ENCODE measurements around the gene RHBDD1.

Gene RHBDD1

DNA sequence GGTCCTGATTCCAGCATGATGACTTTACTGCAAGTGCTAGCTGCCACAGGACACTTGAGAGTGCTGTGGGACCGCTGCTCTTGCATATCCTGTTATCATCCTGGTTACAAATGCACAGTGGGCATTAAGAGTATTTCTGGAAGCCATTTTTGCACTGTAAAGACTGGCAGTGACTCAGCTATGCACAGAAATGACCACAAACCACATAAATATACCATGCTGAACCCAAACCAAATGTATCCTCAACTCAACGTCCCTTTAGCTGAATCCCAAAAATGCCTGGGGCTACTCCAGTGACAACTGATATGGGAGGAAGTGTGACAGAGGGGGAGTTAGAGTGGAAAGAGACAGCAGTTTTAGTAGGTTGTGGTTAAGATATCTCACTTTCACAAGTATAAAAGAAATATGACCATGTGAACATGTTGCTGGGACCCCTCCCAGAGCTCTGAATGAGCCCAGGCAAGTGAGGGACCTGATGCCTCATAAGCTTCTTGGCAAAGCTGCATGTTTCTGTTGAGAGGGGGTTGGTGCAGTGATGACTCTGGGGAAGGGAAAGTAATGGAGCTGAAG, 37.3 kb downstream of the RHBDD1 start:
- Histone ChIP-seq H3K27me3 (ENCODE audit: insufficient read depth, low read length) (no peaks in the 10 kb centered on the region), H3K9ac (ENCODE audit: low read length) (no peak overlapping the region), H3K4me2 (ENCODE audit: low read length) (no peak overlapping the region), H3K9me2 (ENCODE audit: low read depth, low read length) (no peaks in the 10 kb centered on the region), H3K27ac (ENCODE audit: low read depth, low read length, poor library complexity, severe bottlenecking) (no peak overlapping the region), H3K4me3 (ENCODE audit: low read depth, low read length, poor library complexity, severe bottlenecking) (no peak overlapping the region), H2AFZ (ENCODE audit: low read length) (no peak overlapping the region), H3F3A (ENCODE audit: insufficient read depth, low read length) (no peaks in the 10 kb centered on the region), H3K79me2 (ENCODE audit: insufficient read depth, low read length) (no peaks in the 10 kb centered on the region), H3K36me3 (ENCODE audit: insufficient read depth, low read length) (peaks cover 34% of the 10 kb centered on the region), H3K4me1 (ENCODE audit: insufficient read depth, low read length, severe bottlenecking) (peaks cover 12% of the 10 kb centered on the region), H3K9me3 (ENCODE audit: low read length) (no peaks in the 10 kb centered on the region), H4K20me1 (ENCODE audit: insufficient read depth, low read length) (no peaks in the 10 kb centered on the region)
- TF ChIP-seq, protein P1, sequence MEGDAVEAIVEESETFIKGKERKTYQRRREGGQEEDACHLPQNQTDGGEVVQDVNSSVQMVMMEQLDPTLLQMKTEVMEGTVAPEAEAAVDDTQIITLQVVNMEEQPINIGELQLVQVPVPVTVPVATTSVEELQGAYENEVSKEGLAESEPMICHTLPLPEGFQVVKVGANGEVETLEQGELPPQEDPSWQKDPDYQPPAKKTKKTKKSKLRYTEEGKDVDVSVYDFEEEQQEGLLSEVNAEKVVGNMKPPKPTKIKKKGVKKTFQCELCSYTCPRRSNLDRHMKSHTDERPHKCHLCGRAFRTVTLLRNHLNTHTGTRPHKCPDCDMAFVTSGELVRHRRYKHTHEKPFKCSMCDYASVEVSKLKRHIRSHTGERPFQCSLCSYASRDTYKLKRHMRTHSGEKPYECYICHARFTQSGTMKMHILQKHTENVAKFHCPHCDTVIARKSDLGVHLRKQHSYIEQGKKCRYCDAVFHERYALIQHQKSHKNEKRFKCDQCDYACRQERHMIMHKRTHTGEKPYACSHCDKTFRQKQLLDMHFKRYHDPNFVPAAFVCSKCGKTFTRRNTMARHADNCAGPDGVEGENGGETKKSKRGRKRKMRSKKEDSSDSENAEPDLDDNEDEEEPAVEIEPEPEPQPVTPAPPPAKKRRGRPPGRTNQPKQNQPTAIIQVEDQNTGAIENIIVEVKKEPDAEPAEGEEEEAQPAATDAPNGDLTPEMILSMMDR (IDR thresholded peaks at IDR 0.05; ENCODE audit: low read length) = no peak
- TF ChIP-seq EZH2 (IDR thresholded peaks at IDR 0.05; ENCODE audit: borderline replicate concordance, low read length) = no peak

DNA sequence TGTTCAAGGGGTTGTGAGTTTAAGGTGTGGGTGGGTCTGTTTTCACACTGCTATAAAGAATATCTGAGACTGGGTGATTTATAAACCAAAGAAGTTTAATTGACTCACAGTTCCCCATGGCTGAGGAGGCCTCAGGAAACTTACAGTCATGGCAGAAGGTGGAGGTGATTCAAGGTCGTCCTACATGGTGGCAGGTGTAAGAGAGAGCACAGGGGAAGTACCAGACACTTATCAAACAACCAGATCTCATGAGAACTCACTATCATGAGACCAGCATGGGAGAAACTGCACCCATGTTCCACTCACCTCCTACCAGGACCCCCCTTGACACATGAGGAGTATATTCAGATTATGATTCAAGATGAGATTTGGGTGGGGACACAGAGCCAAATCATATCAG, 38.0 kb downstream of the RHBDD1 start:
- Histone ChIP-seq H3K9me3 (ENCODE audit: low read length) (no peaks in the 10 kb centered on the region), H3K27me3 (ENCODE audit: insufficient read depth, low read length) (no peaks in the 10 kb centered on the region), H3F3A (ENCODE audit: insufficient read depth, low read length) (no peaks in the 10 kb centered on the region), H3K4me3 (ENCODE audit: low read depth, low read length, poor library complexity, severe bottlenecking) (no peak overlapping the region), H3K4me1 (ENCODE audit: insufficient read depth, low read length, severe bottlenecking) (peaks cover 5% of the 10 kb centered on the region), H3K4me2 (ENCODE audit: low read length) (no peak overlapping the region), H3K79me2 (ENCODE audit: insufficient read depth, low read length) (no peaks in the 10 kb centered on the region), H4K20me1 (ENCODE audit: insufficient read depth, low read length) (no peaks in the 10 kb centered on the region), H3K27ac (ENCODE audit: low read depth, low read length, poor library complexity, severe bottlenecking) (no peak overlapping the region), H3K9me2 (ENCODE audit: low read depth, low read length) (no peaks in the 10 kb centered on the region), H3K36me3 (ENCODE audit: insufficient read depth, low read length) (peaks cover 33% of the 10 kb centered on the region), H2AFZ (ENCODE audit: low read length) (no peak overlapping the region), H3K9ac (ENCODE audit: low read length) (no peak overlapping the region)
- TF ChIP-seq, protein P1 (IDR thresholded peaks at IDR 0.05; ENCODE audit: low read length) = no peak
- TF ChIP-seq EZH2 (IDR thresholded peaks at IDR 0.05; ENCODE audit: borderline replicate concordance, low read length) = no peak

DNA sequence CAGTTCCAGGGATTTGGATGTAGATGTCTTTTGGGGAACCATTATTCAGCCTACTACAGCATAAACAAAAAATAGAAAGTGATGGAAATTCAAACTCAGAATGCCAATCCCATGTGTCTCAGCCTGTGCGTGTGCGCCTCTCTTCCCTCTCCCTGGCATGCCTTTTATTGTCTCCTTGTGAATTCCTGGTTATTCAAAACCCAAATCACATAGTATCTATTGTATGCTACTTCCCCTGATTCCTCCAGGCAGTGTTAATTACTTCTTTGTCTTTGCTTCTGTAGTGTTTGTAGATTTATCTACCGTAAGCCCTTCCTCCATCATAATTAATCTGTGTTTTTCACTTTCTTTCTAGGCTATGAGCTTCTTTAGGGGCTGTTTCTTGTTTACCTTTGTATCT, 38.9 kb downstream of the RHBDD1 start:
- Histone ChIP-seq H2AFZ (ENCODE audit: low read length) (no peak overlapping the region), H4K20me1 (ENCODE audit: insufficient read depth, low read length) (no peaks in the 10 kb centered on the region), H3K79me2 (ENCODE audit: insufficient read depth, low read length) (no peaks in the 10 kb centered on the region), H3K9me2 (ENCODE audit: low read depth, low read length) (no peaks in the 10 kb centered on the region), H3K4me3 (ENCODE audit: low read depth, low read length, poor library complexity, severe bottlenecking) (no peak overlapping the region), H3F3A (ENCODE audit: insufficient read depth, low read length) (no peaks in the 10 kb centered on the region), H3K36me3 (ENCODE audit: insufficient read depth, low read length) (peaks cover 24% of the 10 kb centered on the region), H3K9ac (ENCODE audit: low read length) (no peak overlapping the region), H3K9me3 (ENCODE audit: low read length) (no peaks in the 10 kb centered on the region), H3K4me1 (ENCODE audit: insufficient read depth, low read length, severe bottlenecking) (peaks cover 5% of the 10 kb centered on the region), H3K4me2 (ENCODE audit: low read length) (no peak overlapping the region), H3K27me3 (ENCODE audit: insufficient read depth, low read length) (no peaks in the 10 kb centered on the region), H3K27ac (ENCODE audit: low read depth, low read length, poor library complexity, severe bottlenecking) (no peak overlapping the region)
- TF ChIP-seq, protein P1 (IDR thresholded peaks at IDR 0.05; ENCODE audit: low read length) = no peak
- no peak for TF ChIP-seq EZH2 (IDR thresholded peaks at IDR 0.05; ENCODE audit: borderline replicate concordance, low read length)
